K562 (cell line): ENCODE results near the gene SCAP. TPM values are rescaled to one million over a fixed set of nuclear protein-coding genes. Genes with fewer than 3 reads are reported as not detected.

Experiments
- ARID3A ChIP-seq: IDR thresholded peaks from 2 replicates; pipeline ENCODE4 v1.6.1; 2012; ENCODE audit warnings: low read depth, low read length, improper control_type of control experiment, borderline replicate concordance
- CUX1 ChIP-seq: fragments of 200-800 bp; sonication (Bioruptor generic); IDR thresholded peaks from 2 replicates; pipeline ENCODE4 v1.6.1; 2016; ENCODE audit warnings: missing genetic modification characterization, missing compliant biosample characterization
- ETS1 ChIP-seq: conservative IDR thresholded peaks from 2 replicates; pipeline ENCODE4 v1.6.1; 2011; ENCODE audit warnings: low read depth, mild to moderate bottlenecking, low read length; ENCODE audit not compliant: control insufficient read depth
- JUND ChIP-seq, 2 experiments: IDR thresholded peaks; 2 replicates in 1 of 2; 3 replicates in 1 of 2; pipeline ENCODE4 v1.6.1; 2011; ENCODE audit warnings: borderline replicate concordance in 2 of 2, low read depth in 2 of 2, low read length in 2 of 2, improper control_type of control experiment in 1 of 2, missing biosample characterization in 1 of 2, missing genetic modification characterization in 1 of 2, missing genetic modification reagents in 1 of 2
- KLF6 ChIP-seq: fragments of 250-450 bp; sonication (Bioruptor Pico); IDR thresholded peaks from 2 replicates; pipeline ENCODE4 v1.4.0; 2020; ENCODE audit warnings: mild to moderate bottlenecking, moderate library complexity, borderline replicate concordance
- SPI1 ChIP-seq: IDR thresholded peaks from 2 replicates; pipeline ENCODE4 v1.6.1; 2011; ENCODE audit warnings: low read depth, low read length, control low read depth, borderline replicate concordance
- TRIM24 ChIP-seq, 2 experiments: fragments of 450-650 bp; IDR thresholded peaks; 2 replicates each; pipeline ENCODE4 v1.6.1; 2016
- ZBTB11 ChIP-seq, 3 experiments: fragments of 200-800 bp in 1 of 3; fragments of 250-450 bp in 1 of 3; fragments of 450-650 bp in 1 of 3; sonication (Bioruptor Pico) in 1 of 3; sonication (Bioruptor generic) in 1 of 3; formaldehyde crosslinking in 1 of 3; IDR thresholded peaks; 2 replicates each; pipeline versions ENCODE4 v1.6.1 to v1.8.0; 2016 to 2022; ENCODE audit warnings: mild to moderate bottlenecking in 2 of 3, missing genetic modification characterization in 2 of 3, missing compliant biosample characterization in 1 of 3, moderate library complexity in 1 of 3
- ZNF277 ChIP-seq: fragments of 250-450 bp; sonication (Bioruptor Pico); IDR thresholded peaks from 2 replicates; pipeline ENCODE4 v1.8.0; 2022; ENCODE audit warnings: inconsistent platforms, mild to moderate bottlenecking, moderate library complexity, borderline replicate concordance
- ZNF354B ChIP-seq: fragments of 250-450 bp; sonication (Bioruptor Pico); IDR thresholded peaks from 2 replicates; pipeline ENCODE4 v1.4.0; 2020
- polyA plus RNA-seq, 8 experiments: library from polyadenylated mRNA; depleted of rRNA in 4 of 8; stranded (reverse) in 5 of 8; unstranded in 3 of 8; fragments of >200 nt; fragmentation: Nextera tagmentation in 2 of 8; fragmentation: Illumina TruSeq in 1 of 8; extraction: Ambion mirVana in 2 of 8; extraction: Trizol in 1 of 8; gene quantifications; 2 replicates each; pipeline versions ENCODE4 v1.2.1 to v1.2.3, GENCODE V29; 2011 to 2014; ENCODE audit warnings: inconsistent platforms in 1 of 8, missing spikeins in 1 of 8
- total RNA-seq, 7 experiments: library from RNA; depleted of rRNA in 6 of 7; stranded (reverse); fragments of >200 nt in 6 of 7; fragmentation: Illumina TruSeq in 2 of 7; extraction: Trizol in 2 of 7; gene quantifications; 2 replicates each; pipeline versions ENCODE4 v1.2.1 to v1.2.3, GENCODE V29; 2011 to 2021; ENCODE audit warnings: low replicate concordance in 1 of 7

The SCAP gene
- total and polyA plus RNA-seq, 9 of the 15 experiments (the other 6 are each of a cell fraction or from before 2014, with no cell fraction given) = 2.6 to 104 (median 37.8) TPM

- TF ChIP-seq CUX1 (CRISPR knock-in tag) (no peak), ZNF354B (no peak), TRIM24 (IDR thresholded peaks at IDR 0.05) (no peak), ETS1 (no peak), SPI1 (0 out of 2 replicates have a peak, but pooled peaks have one; percentile 6), KLF6 (CRISPR knock-in tag) (peak; percentile 76; the same call in 1 of the 2 replicates), ARID3A (no peak), ZBTB11 (CRISPR knock-in tag; IDR thresholded peaks at IDR 0.05) (peak in 1 of 3 experiments; percentile 43; a peak in 2 of 6 replicates), JUND (IDR thresholded peaks at IDR 0.05; ENCODE audit: borderline replicate concordance, low read depth, low read length) (no peak), JUND (tag; IDR thresholded peaks at IDR 0.05; ENCODE audit: borderline replicate concordance, low read depth, low read length) (no peak; the same call in 2 of the 3 replicates), ZNF277 (no peak)
These were observed 69.7 kb downstream of the SCAP start (continued) for GRCh38 chr3:47405820-47406761.
